Upper lobe of right lung (tissue), 1 donor: ENCODE measurements around the gene ATG7. TPM values are rescaled to one million over a fixed set of nuclear protein-coding genes. Genes with fewer than 3 reads are reported as not detected.

Experiments
- ATAC-seq: fragments of 200-7000 bp; cut with Tn5 transposase; one replicate; pipeline ENCODE4 v1.9.1; 2020; ENCODE audit warnings: mild to moderate bottlenecking, moderate library complexity
- DNase-seq: peaks from one replicate; pipeline ENCODE4 v3.0.0-alpha.2; 2020
- H3K27ac ChIP-seq: fragments of 200-600 bp; one replicate; pipeline ENCODE4 v1.8.0; 2022
- H3K27me3 ChIP-seq: fragments of 200-600 bp; one replicate; pipeline ENCODE4 v1.8.0; 2022; ENCODE audit warnings: mild to moderate bottlenecking
- H3K36me3 ChIP-seq: fragments of 200-600 bp; one replicate; pipeline ENCODE4 v1.8.0; 2022
- H3K4me1 ChIP-seq: fragments of 200-600 bp; one replicate; pipeline ENCODE4 v1.8.0; 2022
- H3K4me3 ChIP-seq: fragments of 200-600 bp; one replicate; pipeline ENCODE4 v1.8.0; 2022; ENCODE audit warnings: mild to moderate bottlenecking
- H3K9me3 ChIP-seq: fragments of 200-600 bp; one replicate; pipeline ENCODE4 v1.8.0; 2022
- intact Hi-C: fragments of 100-400 bp; cut with DNase I; formaldehyde crosslinking; loops from one replicate; pipeline ENCODE4 v1.11.0; 2022
- total RNA-seq: library from RNA; stranded (reverse); fragmentation: NEBNext Ultra II Directional; extraction: Animal tissue kit (Norgen Biotek cat#: 25700); gene quantifications from one replicate; pipeline ENCODE4 v1.2.1, GENCODE V29; 2021
- TF ChIP-seq, protein P1 (sequence below): fragments of 200-600 bp; IDR thresholded peaks from one replicate; pipeline ENCODE4 v1.8.0; 2022; ENCODE audit warnings: antibody characterized with exemption
- donor health status: DM: no; HTN: yes; CAD: no; lungs with severe emphysema.

ATG7 gene
- total RNA-seq, 1 donor from 2014 or later: 49.9 TPM

DNA sequence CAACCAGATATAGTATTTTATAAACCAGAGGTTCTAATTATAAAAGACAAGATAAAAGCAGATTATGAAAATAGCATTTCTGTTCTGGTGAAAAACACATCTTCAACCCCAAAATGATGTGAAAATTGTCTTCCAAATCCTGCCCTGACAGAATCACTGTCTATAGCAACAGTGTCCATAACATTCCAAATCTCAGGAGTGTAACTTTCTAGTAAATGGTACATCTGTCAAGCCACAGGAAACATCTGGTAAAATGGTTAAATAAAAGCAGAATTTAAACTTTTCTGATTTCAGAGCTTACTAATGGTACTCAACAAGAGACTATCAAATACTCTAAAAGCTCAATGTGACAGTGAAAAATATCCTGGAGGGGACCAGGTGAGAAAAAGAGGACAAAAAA lies 311.0 kb downstream of the ATG7 start:
- no peak overlapping the region for H3K4me3 ChIP-seq
- DNase-seq (no peak), ATAC-seq (no peak)
- intact Hi-C loops: no loop called here
- no peaks in the 10 kb centered on the region for H3K27me3 ChIP-seq
- H3K36me3 ChIP-seq: no peaks in the 10 kb centered on the region
- H3K4me1 ChIP-seq: peaks cover 40% of the 10 kb centered on the region
- TF ChIP-seq, protein P1, sequence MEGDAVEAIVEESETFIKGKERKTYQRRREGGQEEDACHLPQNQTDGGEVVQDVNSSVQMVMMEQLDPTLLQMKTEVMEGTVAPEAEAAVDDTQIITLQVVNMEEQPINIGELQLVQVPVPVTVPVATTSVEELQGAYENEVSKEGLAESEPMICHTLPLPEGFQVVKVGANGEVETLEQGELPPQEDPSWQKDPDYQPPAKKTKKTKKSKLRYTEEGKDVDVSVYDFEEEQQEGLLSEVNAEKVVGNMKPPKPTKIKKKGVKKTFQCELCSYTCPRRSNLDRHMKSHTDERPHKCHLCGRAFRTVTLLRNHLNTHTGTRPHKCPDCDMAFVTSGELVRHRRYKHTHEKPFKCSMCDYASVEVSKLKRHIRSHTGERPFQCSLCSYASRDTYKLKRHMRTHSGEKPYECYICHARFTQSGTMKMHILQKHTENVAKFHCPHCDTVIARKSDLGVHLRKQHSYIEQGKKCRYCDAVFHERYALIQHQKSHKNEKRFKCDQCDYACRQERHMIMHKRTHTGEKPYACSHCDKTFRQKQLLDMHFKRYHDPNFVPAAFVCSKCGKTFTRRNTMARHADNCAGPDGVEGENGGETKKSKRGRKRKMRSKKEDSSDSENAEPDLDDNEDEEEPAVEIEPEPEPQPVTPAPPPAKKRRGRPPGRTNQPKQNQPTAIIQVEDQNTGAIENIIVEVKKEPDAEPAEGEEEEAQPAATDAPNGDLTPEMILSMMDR: no peak
- no peaks in the 10 kb centered on the region for H3K9me3 ChIP-seq
- H3K27ac ChIP-seq: peak overlapping the region; percentile 7

DNA sequence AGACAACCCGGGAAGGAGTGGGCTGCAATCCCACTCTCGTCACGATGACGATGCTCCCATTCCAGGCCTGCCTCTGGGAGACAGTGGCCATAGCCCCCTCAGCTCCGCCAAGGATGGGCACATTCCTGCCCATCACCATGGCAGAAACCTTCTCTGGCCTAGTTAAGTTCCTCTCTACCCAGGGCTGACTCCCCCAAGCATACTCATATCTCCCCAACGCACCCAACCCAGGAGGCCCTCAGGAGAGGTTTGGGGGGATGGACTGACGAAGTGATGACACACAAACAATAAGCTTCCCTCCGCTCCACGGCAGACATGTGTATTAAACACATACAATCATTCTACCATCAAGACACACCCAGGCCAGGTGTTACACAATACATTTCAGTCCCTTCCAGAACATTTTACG lies 311.4 kb downstream of the ATG7 start:
- TF ChIP-seq, protein P1: no peak
- no peaks in the 10 kb centered on the region for H3K9me3 ChIP-seq
- H3K27ac ChIP-seq: no peak overlapping the region
- DNase-seq (no peak), ATAC-seq (no peak)
- H3K27me3 ChIP-seq: no peaks in the 10 kb centered on the region
- peaks cover 45% of the 10 kb centered on the region for H3K4me1 ChIP-seq
- intact Hi-C loops: no loop called here
- no peaks in the 10 kb centered on the region for H3K36me3 ChIP-seq
- H3K4me3 ChIP-seq: no peak overlapping the region

DNA sequence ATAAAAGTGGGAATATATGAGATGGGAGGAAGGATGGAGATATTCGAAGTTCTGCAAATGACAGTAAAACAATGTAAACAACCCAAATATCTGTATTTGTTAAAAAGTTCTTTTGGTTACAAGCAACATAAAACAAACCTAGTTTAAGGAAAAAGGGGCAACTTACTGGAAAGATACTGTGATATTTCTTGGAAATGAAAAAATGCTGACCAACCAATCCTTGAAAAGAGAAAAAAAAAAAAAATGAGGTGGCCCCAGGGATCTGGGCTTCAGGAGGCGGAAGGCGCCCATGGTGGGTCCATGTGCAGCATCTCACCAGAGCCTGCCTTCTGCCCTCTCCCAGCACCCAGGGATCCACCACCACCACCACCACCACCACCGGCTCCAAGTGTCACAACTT lies 312.4 kb downstream of the ATG7 start:
- Histone ChIP-seq H3K27ac (no peak overlapping the region), H3K27me3 (no peaks in the 10 kb centered on the region), H3K36me3 (no peaks in the 10 kb centered on the region), H3K9me3 (no peaks in the 10 kb centered on the region), H3K4me3 (no peak overlapping the region), H3K4me1 (peaks cover 52% of the 10 kb centered on the region)
- intact Hi-C loops: no loop called here
- no peak for ATAC-seq
- TF ChIP-seq, protein P1: no peak
- DNase-seq: no peak

DNA sequence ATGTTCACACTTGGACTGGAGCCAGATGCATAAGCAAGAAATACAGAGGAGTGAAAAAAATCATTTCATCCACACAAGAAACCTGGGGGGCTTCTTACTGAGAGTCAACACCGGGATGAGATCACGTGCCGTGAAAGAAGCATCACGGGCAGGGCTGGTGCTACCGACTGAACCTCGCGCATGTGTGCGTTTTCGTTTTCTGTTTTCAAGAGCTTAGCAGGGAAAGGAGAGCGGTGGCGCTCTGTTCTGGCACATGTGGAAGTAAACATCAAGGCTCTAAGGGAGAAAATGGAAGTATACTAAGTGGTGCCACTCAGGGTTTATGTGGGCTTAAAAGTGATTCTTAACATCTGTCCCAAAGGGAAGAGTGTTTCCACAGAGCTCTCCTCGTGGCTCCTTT lies 315.6 kb downstream of the ATG7 start:
- ATAC-seq: peak; percentile 42
- no peaks in the 10 kb centered on the region for H3K27me3 ChIP-seq
- H3K4me3 ChIP-seq: no peak overlapping the region
- no peaks in the 10 kb centered on the region for H3K36me3 ChIP-seq
- DNase-seq: no peak
- intact Hi-C loops: no loop called here
- peaks cover 55% of the 10 kb centered on the region for H3K4me1 ChIP-seq
- TF ChIP-seq, protein P1: no peak
- H3K27ac ChIP-seq: peak overlapping the region; percentile 32
- H3K9me3 ChIP-seq: no peaks in the 10 kb centered on the region

DNA sequence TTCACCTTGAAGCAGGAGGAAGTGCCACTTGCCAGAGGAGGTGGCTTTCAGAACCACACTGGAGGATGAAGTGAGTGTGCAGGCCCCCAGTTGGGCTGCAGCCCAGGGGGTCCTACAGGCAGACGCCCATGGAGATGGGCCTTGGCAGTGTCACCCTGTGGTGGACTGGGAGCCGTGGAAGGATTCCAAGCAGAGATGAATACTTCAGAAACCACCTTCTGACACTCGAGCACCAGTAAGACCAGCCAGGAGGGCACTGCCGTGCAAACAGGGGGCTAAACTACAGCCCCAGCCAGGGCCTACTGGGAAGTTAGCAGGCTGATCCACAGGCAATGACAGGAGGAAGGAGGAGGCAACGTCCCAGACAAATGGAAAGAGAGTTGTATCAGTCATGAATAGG lies 316.1 kb downstream of the ATG7 start:
- TF ChIP-seq, protein P1: no peak
- ATAC-seq (no peak), DNase-seq (no peak)
- H3K4me1 ChIP-seq: peaks cover 55% of the 10 kb centered on the region
- peak overlapping the region; percentile 32 for H3K27ac ChIP-seq
- H3K9me3 ChIP-seq: no peaks in the 10 kb centered on the region
- no peaks in the 10 kb centered on the region for H3K36me3 ChIP-seq
- no peak overlapping the region for H3K4me3 ChIP-seq
- intact Hi-C loops: no loop called here
- no peaks in the 10 kb centered on the region for H3K27me3 ChIP-seq

DNA sequence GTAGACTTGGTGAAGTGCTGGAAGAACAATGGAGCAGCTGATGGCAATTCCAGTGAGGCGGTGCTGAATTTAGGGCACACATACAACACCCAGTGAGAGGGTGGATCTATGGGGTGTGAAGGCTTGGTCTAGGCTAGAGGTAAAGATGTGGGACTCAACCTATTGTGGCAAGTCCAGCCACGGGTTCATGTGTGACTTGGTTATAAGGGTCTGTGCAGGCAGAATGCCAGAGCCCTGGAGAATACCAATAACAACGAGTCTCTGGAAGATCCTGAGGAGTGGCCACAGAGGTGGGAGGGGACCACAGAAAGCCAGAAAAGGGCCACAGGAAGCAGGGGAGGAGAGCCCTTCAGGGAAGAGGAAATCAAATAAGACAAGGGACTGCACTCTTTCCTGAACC lies 316.6 kb downstream of the ATG7 start:
- no peak overlapping the region for H3K27ac ChIP-seq
- no peak overlapping the region for H3K4me3 ChIP-seq
- intact Hi-C loops: no loop called here
- no peaks in the 10 kb centered on the region for H3K9me3 ChIP-seq
- ATAC-seq (peak; percentile 44), DNase-seq (no peak)
- peaks cover 55% of the 10 kb centered on the region for H3K4me1 ChIP-seq
- TF ChIP-seq, protein P1: no peak
- H3K27me3 ChIP-seq: no peaks in the 10 kb centered on the region
- no peaks in the 10 kb centered on the region for H3K36me3 ChIP-seq
